GM21786 (cell line): Measurements from ENCODE around the gene AP1S1.
A peak's percentile ranks its signal among the peaks of the same experiment; 100 is the strongest.
"Not testable (repeated sequence)": the region's sequence is repeated elsewhere in the genome, so short reads cannot be mapped to it uniquely, and the experiment has no call there.

Experiments
- ATAC-seq: cut with Tn5 transposase; IDR thresholded peaks from one replicate; pipeline ENCODE4 v1.9.1; 2021; ENCODE audit not compliant: unreplicated experiment

Gene AP1S1

GRCh38 chr7:101124376-101125056, 29.8 kb upstream of the AP1S1 start:
- no peak for ATAC-seq

GRCh38 chr7:101125989-101126650, 28.2 kb upstream of the AP1S1 start:
- peak; percentile 63 for ATAC-seq

- peak; percentile 48 for ATAC-seq
Measured at GRCh38 chr7:101126651-101127459, 27.4 kb upstream of the AP1S1 start, which contains the start of gene SERPINE1. Gene SERPINE1 (plus strand): TSS chr7:101127104. CDS start chr7:101128394, 1,290 bp downstream.

GRCh38 chr7:101127460-101128039, 26.7 kb upstream of the AP1S1 start:
- no peak for ATAC-seq

- ATAC-seq = no peak
Measured at GRCh38 chr7:101128040-101128834, 26.0 kb upstream of the AP1S1 start.

- ATAC-seq = no peak
Measured at GRCh38 chr7:101129603-101130117, 24.6 kb upstream of the AP1S1 start.

GRCh38 chr7:101132626-101133600, 21.4 kb upstream of the AP1S1 start:
- ATAC-seq = not testable (repeated sequence)

GRCh38 chr7:101133621-101134398, 20.5 kb upstream of the AP1S1 start:
- no peak for ATAC-seq

GRCh38 chr7:101134399-101134980, 19.8 kb upstream of the AP1S1 start:
- no peak for ATAC-seq

GRCh38 chr7:101137651-101138212, 16.5 kb upstream of the AP1S1 start:
- ATAC-seq = no peak

- peak; percentile 79 for ATAC-seq
Measured at GRCh38 chr7:101138213-101138870, 15.9 kb upstream of the AP1S1 start.

GRCh38 chr7:101140339-101140699, 14.0 kb upstream of the AP1S1 start:
- ATAC-seq = no peak

GRCh38 chr7:101140746-101141382, 13.4 kb upstream of the AP1S1 start:
- ATAC-seq = no peak

GRCh38 chr7:101151908-101152651, 2.2 kb upstream of the AP1S1 start:
- no peak for ATAC-seq

- peak; percentile 19 for ATAC-seq
Measured at GRCh38 chr7:101154693-101155102, 422 bp downstream of the AP1S1 start.

GRCh38 chr7:101155303-101155702, 1.0 kb downstream of the AP1S1 start:
- ATAC-seq = no peak
